ENCODE results near the gene FAM9A.

GRCh38 chrX:8844157-8844556 lies 43.0 kb upstream of the FAM9A start:
- TF ChIP-seq, protein P1, sequence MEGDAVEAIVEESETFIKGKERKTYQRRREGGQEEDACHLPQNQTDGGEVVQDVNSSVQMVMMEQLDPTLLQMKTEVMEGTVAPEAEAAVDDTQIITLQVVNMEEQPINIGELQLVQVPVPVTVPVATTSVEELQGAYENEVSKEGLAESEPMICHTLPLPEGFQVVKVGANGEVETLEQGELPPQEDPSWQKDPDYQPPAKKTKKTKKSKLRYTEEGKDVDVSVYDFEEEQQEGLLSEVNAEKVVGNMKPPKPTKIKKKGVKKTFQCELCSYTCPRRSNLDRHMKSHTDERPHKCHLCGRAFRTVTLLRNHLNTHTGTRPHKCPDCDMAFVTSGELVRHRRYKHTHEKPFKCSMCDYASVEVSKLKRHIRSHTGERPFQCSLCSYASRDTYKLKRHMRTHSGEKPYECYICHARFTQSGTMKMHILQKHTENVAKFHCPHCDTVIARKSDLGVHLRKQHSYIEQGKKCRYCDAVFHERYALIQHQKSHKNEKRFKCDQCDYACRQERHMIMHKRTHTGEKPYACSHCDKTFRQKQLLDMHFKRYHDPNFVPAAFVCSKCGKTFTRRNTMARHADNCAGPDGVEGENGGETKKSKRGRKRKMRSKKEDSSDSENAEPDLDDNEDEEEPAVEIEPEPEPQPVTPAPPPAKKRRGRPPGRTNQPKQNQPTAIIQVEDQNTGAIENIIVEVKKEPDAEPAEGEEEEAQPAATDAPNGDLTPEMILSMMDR (IDR thresholded peaks at IDR 0.05) = no peak
- no peak for TF ChIP-seq POLR2A (IDR thresholded peaks at IDR 0.05)
